Measurements from ENCODE around the gene HSD17B1. TPM values are rescaled to one million over a fixed set of nuclear protein-coding genes. Genes with fewer than 3 reads are reported as not detected.
A peak's percentile ranks its signal among the peaks of the same experiment; 100 is the strongest.

HSD17B1 gene
- total and polyA plus RNA-seq, 2 donors (not counting 1 experiment from before 2014, with no cell fraction given), result 0.40 to 2.6 TPM

GRCh38 chr17:42566215-42566882, 13.6 kb downstream of the HSD17B1 start:
- Histone ChIP-seq H3K79me2 (ENCODE audit: control insufficient read depth, insufficient read depth, low read length) (peaks cover 51% of the 10 kb centered on the region), H3K4me3 (replicated peaks in 1 of 4; ENCODE audit: control extremely low read depth in 1 of 4, insufficient read depth in 1 of 4, low read depth in 3 of 4, low read length in 4 of 4) (peak overlapping the region in 3 of 4 experiments; percentile 85 to 93 (median 87)), H3K36me3 (ENCODE audit: control insufficient read depth, insufficient read depth, low read length) (peaks cover 31% of the 10 kb centered on the region), H3K9me3 (ENCODE audit: control insufficient read depth, insufficient read depth, low read depth, low read length) (no peaks in the 10 kb centered on the region), H3K4me1 (ENCODE audit: control insufficient read depth, extremely low read depth, insufficient read depth, low read length) (peaks cover 16% of the 10 kb centered on the region), H3K27me3 (ENCODE audit: control insufficient read depth, insufficient read depth, low read length) (no peaks in the 10 kb centered on the region), H3K27ac (ENCODE audit: insufficient read depth, low read length) (peak overlapping the region; percentile 88), H4K20me1 (ENCODE audit: control insufficient read depth, extremely low read depth, insufficient read depth, low read length) (no peaks in the 10 kb centered on the region), H3K9ac (ENCODE audit: insufficient read depth, low read length) (peak overlapping the region; percentile 86), H3K4me2 (ENCODE audit: extremely low read depth, insufficient read depth, low read length) (peak overlapping the region; percentile 66), H2AFZ (ENCODE audit: low read length) (peak overlapping the region; percentile 55)
- no peak for DNase-seq (ENCODE audit: low read depth in 2 of 2)
- TF ChIP-seq, protein P1, sequence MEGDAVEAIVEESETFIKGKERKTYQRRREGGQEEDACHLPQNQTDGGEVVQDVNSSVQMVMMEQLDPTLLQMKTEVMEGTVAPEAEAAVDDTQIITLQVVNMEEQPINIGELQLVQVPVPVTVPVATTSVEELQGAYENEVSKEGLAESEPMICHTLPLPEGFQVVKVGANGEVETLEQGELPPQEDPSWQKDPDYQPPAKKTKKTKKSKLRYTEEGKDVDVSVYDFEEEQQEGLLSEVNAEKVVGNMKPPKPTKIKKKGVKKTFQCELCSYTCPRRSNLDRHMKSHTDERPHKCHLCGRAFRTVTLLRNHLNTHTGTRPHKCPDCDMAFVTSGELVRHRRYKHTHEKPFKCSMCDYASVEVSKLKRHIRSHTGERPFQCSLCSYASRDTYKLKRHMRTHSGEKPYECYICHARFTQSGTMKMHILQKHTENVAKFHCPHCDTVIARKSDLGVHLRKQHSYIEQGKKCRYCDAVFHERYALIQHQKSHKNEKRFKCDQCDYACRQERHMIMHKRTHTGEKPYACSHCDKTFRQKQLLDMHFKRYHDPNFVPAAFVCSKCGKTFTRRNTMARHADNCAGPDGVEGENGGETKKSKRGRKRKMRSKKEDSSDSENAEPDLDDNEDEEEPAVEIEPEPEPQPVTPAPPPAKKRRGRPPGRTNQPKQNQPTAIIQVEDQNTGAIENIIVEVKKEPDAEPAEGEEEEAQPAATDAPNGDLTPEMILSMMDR (conservative IDR thresholded peaks at IDR 0.05 in 1 of 2, IDR thresholded peaks at IDR 0.05 in 1 of 2; ENCODE audit: low read depth in 1 of 2, low read length in 2 of 2), result no peak
- TF ChIP-seq EZH2 (IDR thresholded peaks at IDR 0.05; ENCODE audit: low read length, missing control alignments), result no peak

DNA sequence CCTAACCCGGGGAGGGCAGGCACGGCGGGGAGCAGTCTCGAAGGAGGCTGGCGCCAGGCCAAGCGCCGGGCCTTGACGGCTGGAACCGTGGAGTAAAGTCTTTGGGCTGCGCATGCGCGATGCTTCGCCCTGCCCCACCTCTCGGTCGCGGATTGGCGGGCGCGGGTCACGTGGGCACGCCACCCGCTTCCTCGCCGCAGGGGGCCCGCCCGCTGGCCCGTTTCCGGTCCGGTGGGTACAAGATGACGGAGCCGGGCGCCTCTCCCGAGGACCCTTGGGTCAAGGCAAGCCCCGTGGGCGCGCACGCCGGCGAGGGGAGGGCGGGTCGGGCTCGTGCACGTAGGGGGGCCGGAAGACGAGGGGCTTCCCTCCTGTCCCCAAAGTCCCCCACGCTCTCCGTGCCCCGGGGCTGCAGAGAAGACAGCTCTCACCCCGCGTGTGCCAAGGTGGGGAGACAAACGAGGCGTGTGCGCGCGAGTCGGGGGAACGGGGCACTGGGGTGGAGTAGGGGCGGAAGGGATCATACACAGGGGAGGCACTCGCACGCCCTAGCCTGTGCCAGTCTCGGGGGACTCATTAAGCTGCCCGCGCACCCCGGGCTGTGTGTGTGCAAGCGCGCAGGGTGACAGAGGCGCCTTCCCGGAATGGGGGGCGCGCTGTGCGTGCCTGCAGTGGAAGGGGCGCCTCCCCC, 14.3 kb downstream of the HSD17B1 start, which contains the start of gene MLX:
Gene MLX (plus strand): TSS at position 218 of the 691 bp plus-strand sequence. CDS start 25 bp downstream, at position 243.
- Histone ChIP-seq H3K9ac (ENCODE audit: insufficient read depth, low read length) (peak within 1 kb of the TSS; percentile 86), H3K4me2 (ENCODE audit: extremely low read depth, insufficient read depth, low read length) (peak within 1 kb of the TSS; percentile 99), H4K20me1 (ENCODE audit: control insufficient read depth, extremely low read depth, insufficient read depth, low read length) (no peaks in the 10 kb centered on the region), H3K79me2 (ENCODE audit: control insufficient read depth, insufficient read depth, low read length) (peaks cover 51% of the 10 kb centered on the region), H3K4me3 (replicated peaks in 1 of 4; ENCODE audit: control extremely low read depth in 1 of 4, insufficient read depth in 1 of 4, low read depth in 3 of 4, low read length in 4 of 4) (peak within 1 kb of the TSS; percentile 83 to 93 (median 86)), H3K9me3 (ENCODE audit: control insufficient read depth, insufficient read depth, low read depth, low read length) (no peaks in the 10 kb centered on the region), H3K27me3 (ENCODE audit: control insufficient read depth, insufficient read depth, low read length) (no peaks in the 10 kb centered on the region), H2AFZ (ENCODE audit: low read length) (peak within 1 kb of the TSS; percentile 55), H3K4me1 (ENCODE audit: control insufficient read depth, extremely low read depth, insufficient read depth, low read length) (peaks cover 16% of the 10 kb centered on the region), H3K36me3 (ENCODE audit: control insufficient read depth, insufficient read depth, low read length) (peaks cover 36% of the 10 kb centered on the region), H3K27ac (ENCODE audit: insufficient read depth, low read length) (peak within 1 kb of the TSS; percentile 88)
- TF ChIP-seq, protein P1 (conservative IDR thresholded peaks at IDR 0.05 in 1 of 2, IDR thresholded peaks at IDR 0.05 in 1 of 2; ENCODE audit: low read depth in 1 of 2, low read length in 2 of 2), result no peak
- no peak for TF ChIP-seq EZH2 (IDR thresholded peaks at IDR 0.05; ENCODE audit: low read length, missing control alignments)
- peak; percentile 78 to 89 for DNase-seq (ENCODE audit: low read depth in 2 of 2)

DNA sequence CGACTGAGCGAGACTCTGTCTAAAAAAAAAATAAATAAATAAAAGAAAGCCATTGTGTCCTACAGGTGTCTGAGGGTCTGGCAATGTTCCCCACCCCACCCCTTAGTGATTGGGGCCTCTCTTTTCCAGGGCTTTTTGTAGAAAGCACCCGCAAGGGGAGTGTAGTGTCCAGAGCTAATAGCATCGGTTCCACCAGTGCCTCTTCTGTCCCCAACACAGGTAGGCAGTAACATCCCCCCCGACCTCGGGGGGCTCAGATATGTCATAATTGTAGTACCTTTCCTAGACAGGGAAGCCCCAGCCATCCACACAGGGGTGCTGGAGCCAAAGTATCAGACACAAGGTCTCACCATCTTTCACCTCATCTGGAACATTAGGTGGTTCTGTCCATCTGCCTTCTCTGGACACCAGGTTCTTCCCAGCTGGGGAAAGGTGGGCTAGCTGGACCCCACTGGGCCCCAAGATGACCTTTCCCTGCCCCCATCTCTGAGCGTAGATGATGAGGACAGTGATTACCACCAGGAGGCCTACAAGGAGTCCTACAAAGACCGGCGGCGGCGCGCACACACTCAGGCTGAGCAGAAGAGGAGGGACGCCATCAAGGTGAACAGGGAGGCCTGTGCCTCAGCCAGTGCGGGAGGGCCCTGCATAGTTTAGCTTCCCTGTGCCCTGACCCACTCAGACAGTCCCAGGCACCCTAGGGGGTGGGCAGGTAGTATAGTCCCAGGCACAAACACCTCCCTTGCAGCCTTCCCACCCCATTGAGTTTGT, 15.8 kb downstream of the HSD17B1 start:
- Histone ChIP-seq H2AFZ (ENCODE audit: low read length) (no peak overlapping the region), H3K9ac (ENCODE audit: insufficient read depth, low read length) (no peak overlapping the region), H3K36me3 (ENCODE audit: control insufficient read depth, insufficient read depth, low read length) (peaks cover 46% of the 10 kb centered on the region), H3K79me2 (ENCODE audit: control insufficient read depth, insufficient read depth, low read length) (peaks cover 36% of the 10 kb centered on the region), H3K9me3 (ENCODE audit: control insufficient read depth, insufficient read depth, low read depth, low read length) (no peaks in the 10 kb centered on the region), H3K4me2 (ENCODE audit: extremely low read depth, insufficient read depth, low read length) (no peak overlapping the region), H3K27ac (ENCODE audit: insufficient read depth, low read length) (no peak overlapping the region), H3K27me3 (ENCODE audit: control insufficient read depth, insufficient read depth, low read length) (no peaks in the 10 kb centered on the region), H3K4me3 (replicated peaks in 1 of 4; ENCODE audit: control extremely low read depth in 1 of 4, insufficient read depth in 1 of 4, low read depth in 3 of 4, low read length in 4 of 4) (no peak overlapping the region), H3K4me1 (ENCODE audit: control insufficient read depth, extremely low read depth, insufficient read depth, low read length) (peaks cover 9% of the 10 kb centered on the region), H4K20me1 (ENCODE audit: control insufficient read depth, extremely low read depth, insufficient read depth, low read length) (no peaks in the 10 kb centered on the region)
- TF ChIP-seq EZH2 (IDR thresholded peaks at IDR 0.05; ENCODE audit: low read length, missing control alignments), result no peak
- TF ChIP-seq, protein P1 (conservative IDR thresholded peaks at IDR 0.05 in 1 of 2, IDR thresholded peaks at IDR 0.05 in 1 of 2; ENCODE audit: low read depth in 1 of 2, low read length in 2 of 2), result no peak
- no peak for DNase-seq (ENCODE audit: low read depth in 2 of 2)

Measured in fibroblast of lung (primary cell).